ENCODE data around the gene NEGR1.
A peak's percentile ranks its signal among the peaks of the same experiment; 100 is the strongest.

NEGR1 gene

DNA sequence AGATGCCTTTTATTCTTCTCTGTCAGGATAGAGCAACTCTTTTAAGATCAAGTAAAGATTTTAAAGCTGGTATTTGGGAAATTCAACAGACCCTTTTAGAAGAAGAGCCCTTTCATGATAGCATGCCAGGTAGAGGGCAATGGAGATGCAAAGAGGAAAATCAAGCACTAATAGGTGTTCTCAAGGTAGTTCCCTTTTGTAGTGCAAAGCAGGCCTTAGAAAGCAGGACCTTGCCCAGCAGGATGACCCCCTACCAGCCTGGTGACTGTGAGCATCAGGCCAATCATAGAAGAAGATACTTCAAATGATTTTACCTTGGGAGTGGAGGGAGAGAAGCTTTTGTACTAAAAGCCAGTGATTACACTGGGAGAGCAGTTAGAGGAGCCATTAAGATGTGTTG, 820.1 kb downstream of the NEGR1 start:
- no peak for DNase-seq (ENCODE audit: low read depth)

DNA sequence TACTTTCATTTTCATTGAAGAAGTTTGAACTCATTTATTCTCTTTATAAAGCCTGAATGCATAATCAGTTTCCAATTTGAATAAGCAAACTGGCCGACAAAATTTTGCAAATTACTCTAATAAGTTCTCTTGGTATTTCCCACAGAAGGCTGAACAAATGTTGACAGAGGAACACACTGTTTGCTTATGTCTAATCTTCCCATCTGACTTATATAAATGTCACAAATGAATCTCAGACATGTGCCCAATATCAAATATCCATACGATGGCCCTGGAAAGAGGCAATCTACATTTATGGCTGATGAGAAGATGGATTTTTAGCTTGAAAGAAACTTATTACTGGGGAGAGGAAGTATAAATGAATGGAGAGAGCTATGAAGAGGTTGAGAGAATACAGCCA, 820.9 kb downstream of the NEGR1 start:
- no peak for DNase-seq (ENCODE audit: low read depth)

DNA sequence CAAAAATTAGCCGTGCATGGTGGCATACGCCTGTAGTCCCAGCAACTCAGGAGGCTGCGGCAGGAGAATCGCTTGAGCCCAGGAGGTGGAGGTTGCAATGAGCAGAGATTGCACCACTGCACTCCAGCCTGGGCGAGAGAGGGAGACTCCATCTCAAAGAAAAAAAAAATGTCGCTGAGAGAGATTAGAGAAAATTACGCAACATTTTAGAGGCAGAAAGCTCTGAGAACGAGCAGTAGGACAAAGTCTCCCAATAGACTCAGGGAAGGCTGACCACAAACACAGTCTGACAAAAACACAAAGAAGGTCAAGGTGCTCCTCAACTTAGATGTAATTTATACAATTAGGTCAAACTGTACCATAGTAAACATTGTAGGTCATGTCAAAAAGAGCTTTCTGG, 833.9 kb downstream of the NEGR1 start:
- no peak for DNase-seq (ENCODE audit: low read depth)

DNA sequence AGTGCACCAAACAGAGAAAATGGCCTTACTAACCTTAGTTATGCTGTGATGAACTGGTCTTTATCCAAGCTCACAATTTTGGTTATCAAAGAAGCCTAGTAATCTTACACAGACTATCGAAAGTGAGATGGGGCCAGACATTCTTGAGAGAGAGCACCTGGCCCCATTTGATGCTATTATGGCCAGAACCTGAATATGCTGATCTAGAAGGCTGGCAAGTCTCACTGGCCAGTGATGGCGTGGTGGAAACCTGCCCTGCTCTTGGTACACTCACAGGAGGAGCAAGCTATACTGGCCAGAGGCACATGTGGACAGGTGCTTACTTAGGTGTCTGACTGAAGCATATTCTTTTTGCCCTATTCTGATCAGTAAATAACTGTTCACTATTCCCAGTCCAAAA, 843.7 kb downstream of the NEGR1 start:
- no peak for DNase-seq (ENCODE audit: low read depth)

DNA sequence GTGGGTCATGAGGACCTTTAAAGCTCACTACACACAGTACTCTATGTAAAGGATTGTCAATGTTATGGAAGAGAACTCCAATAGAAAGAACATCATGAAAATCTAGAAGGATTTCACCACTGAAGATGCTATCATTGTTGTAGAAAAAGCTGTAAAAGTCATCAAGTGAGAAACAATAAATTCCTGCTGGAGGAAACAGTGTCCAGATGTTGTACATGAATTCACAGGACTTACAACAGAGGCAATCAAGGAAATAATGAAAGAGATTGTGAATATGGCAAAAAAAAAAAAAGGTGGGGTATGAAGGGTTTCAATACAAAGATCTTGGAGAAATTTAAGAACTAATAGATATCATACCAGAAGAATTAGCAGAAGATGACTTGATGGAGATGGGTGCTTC, 846.4 kb downstream of the NEGR1 start:
- DNase-seq (ENCODE audit: low read depth): no peak

DNA sequence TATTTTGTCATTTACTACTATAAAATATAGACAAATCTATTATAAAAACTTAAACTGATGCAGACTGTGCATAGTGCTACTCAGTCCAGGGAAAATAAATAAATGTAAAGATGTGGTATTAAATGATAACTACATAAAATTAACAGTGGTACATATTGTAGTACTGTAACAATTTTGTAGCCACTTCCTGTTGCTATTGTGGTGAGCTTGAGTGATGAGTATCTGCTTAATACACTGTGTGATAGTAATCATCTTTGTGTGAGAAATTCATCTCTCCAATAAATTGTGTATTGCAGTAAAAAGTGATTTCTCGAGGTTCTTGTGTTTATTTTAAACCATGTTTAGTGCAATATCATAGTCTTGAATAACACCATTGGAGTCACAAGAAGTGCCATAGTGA, 848.1 kb downstream of the NEGR1 start:
- no peak for DNase-seq (ENCODE audit: low read depth)

DNA sequence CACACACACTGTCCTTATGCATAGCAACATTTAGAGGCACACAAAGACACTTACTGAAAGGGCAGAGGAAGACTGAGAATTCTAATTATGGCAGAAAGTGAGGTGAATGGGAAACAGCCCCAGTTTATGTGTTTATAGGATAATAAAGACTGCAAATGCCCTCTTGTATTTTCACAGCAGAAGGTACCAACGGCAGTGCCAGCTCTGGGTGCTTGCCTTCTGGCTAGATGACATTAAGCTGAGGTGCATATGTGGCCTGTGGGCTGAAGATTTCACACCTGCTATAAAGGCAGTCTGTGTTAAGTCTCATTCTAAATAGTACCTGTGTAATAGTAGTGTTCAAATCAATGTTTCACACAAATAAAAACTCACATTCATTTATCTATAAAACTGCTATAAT, 854.3 kb downstream of the NEGR1 start:
- DNase-seq (ENCODE audit: low read depth): no peak

DNA sequence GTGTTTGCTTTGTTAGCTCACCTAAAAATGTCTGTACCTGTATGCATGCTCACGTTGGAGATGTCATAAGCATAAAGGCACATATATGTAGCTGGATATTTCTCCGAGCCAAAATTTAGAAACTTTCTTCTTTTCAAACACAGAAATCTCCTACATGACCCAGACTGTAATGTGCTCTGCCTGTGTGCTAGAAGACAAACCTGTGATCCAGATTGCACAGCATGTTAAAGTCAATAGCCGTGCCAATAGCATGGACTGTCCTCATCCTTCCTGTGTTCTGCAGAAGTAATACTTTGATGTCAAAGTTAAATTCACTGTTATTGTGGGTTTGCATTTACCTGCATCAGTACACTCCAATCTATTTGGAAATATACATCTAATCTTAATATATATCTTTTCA, 855.3 kb downstream of the NEGR1 start:
- DNase-seq (ENCODE audit: low read depth): no peak

DNA sequence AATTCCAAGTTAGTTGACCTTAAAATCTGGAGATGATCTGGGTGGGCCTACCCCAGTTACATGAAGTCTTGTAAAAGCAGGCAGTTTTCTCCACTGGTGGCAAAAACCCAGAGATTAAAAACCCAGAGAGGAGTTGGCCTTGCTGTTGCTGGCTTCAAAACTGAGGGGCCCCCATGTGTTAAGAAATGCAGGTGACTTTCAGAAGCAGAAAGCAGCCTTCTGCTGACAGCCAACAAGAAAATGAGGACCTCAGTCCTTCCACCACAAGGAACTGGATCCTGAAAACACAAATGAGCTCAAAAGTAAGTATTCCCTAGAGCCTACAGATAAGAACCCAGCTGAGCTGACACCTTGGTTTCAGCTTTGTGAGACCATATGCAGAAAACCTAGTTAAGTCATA, 857.8 kb downstream of the NEGR1 start:
- no peak for DNase-seq (ENCODE audit: low read depth)

DNA sequence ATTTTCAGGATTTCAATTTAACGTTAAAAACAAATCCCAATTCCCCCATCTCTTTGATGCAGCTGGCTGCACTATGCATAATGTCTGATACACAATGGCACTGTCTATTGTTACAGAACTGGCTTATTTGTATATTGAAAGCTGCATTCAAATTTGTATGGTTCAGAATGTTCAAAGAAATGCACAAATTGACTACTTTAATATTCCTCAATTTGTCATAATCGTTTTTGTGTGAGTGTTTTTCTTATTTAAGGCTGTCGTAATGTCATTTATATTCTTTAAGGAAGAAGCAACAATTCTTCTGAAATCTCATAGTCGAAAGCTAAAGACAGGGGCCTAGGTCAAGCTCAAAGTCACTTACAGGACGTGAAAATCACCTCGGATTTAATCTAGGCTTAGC, 860.1 kb downstream of the NEGR1 start:
- DNase-seq (ENCODE audit: low read depth): no peak

DNA sequence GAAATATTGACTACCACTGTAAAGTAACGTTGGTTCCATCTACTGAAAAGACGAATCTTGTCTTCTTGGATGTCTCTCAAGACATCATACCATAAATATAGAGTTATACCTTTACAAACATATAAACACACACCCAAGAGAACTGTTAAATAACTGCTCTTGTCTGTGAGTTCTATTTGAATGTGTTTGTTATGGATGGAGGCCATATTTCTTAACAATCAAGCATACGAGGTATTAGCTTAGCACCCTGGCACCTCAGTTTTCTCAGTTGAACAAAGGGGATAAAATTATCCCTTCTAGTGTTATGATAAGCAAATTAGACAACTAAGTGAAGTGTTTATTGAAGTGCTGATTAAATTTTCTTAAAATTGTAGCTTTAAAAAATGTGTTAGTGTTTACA, 864.9 kb downstream of the NEGR1 start:
- DNase-seq (ENCODE audit: low read depth): no peak

DNA sequence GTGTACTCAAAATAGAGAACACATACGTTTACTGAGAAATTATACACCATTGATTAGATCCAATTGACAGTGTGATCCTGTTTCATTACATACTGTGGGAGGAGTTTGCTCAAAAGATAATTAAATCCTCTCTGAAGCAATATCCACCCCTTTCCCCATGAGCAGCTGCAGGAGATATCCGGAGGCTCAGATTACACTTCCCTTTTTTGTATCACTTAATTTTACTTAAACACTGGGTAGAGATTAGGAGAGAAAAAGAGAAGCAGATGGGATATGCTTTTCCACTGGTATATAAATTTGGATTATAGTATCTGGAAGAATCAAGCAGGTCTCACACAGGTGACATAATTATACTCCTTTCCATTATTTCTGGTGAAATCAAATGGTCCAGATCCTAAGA, 868.2 kb downstream of the NEGR1 start:
- no peak for DNase-seq (ENCODE audit: low read depth)

DNA sequence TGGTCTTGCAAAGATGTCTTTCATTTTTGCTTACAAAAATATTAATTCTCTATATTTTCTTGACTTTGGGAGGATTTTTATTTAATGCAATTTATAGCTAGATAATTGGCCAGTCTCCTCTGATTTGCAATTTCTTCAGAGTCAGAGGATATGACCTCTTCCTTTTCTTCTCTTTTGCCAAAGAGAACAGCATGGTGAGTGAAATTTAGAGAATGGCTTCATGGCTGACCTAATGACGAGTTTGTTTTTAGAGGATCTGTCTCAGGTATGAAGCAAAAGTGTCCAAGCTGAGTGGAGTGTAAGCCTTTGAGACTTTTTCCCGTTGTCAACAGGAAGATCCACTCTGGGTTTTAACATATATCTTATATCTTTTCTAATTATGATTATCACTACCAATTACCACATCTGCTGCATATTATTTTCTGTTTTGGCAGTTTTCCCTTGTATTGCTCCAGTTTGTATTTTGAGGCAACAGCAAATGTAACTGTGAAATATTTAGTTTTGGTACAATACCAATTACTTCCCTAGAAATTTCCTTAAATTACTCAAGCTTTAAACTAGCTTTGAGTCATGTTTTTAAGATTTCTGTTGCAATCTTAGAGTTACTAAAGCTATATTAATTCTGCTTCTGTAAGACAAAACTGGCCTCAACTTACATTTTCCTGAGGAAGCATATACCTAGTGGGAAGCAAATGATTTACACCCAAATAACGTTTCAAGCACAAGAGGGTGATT, 868.7 kb downstream of the NEGR1 start:
- no peak for DNase-seq (ENCODE audit: low read depth)

DNA sequence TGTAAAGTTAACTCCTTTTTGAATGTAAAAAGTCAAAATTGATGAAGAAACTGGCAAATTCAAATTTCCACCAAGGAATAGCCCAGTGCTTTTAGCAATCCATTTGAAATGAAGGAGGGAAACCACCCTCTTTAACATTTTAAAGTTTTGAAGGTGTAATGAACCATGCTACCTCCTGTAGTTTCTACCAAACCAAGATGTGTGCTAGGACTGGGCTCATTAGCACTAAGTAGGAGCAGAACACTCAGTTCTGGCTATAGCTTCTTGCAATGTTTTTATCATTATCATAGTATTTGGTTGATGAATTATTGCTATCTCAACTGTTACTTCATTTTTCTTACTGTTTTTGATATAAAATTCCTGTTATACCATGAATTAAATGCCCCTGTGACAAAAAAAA, 882.3 kb downstream of the NEGR1 start:
- DNase-seq (ENCODE audit: low read depth): no peak

DNA sequence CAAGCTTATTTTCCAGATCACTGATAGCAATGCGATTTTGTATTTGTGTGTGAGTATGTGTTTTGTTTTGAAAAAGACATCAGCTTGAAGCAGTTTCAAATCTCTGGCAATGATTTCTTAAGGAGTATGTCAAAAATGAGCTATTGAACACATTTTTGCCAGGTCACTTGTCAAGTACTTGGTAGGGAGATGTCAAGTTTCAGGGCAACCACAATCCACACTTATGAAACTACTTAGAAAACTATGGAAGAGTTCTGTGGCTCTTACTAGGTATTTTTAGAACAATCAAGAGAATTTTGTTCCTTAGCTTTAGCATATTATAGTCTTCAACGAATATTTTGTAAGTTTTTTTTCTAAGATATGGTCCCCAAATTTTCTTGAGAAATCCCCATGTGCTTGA, 882.7 kb downstream of the NEGR1 start:
- no peak for DNase-seq (ENCODE audit: low read depth)

DNA sequence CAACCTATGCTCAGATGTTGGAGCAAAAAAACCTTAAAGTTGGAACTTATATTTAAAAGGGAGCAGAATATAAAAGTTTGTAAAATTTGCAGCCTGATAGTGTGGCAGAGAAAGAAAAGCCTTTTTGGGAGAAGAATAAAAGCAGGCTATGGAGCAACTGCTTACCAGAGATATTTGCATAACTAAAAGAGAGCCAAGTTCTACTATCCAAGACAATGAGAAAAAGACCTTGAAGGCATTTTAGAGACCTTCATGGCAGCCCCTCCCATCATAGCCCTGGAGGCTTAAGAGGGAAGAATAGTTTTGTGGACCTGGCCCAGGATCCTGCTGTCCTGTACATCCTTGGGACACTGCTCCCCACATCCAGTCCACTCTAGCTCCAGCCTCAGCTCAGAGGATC, 889.0 kb downstream of the NEGR1 start:
- no peak for DNase-seq (ENCODE audit: low read depth)

DNA sequence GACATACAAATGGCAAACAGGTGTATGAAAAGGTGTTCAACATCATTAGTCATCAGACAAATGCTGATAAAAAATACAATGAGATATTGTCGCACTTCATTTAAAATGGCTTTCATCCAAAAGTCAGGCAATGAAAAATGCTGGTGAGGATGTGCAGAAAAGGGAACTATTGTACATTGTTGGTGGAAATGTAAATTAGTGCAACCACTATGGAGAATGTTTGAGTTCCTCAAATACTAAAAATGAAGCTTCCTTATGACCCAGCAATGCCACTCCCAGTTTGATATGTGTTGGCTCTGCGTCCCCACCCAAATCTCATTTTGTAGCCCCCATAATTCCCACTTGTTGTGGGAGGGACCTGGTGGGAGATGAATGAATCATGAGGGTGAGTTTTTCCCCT, 891.8 kb downstream of the NEGR1 start:
- no peak for DNase-seq (ENCODE audit: low read depth)

DNA sequence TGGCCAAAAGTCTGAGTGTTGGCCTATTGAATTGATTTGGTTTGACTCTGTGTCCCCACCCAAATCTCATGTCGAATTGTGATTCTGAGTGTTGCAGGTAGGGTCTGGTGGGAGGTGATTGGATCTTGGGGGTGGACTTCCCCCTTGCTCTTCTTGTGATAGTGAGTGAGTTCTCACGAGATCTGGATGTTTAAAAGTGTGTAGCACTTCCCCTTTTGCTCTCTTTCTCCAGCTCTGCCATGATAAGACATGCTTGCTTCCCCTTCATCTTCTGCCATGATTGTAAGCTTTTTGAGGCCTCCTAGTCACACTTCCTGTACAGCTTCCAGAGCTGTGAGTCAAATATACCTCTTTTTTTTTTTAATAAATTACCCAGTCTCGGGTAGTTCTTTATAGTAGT, 904.5 kb downstream of the NEGR1 start:
- no peak for DNase-seq (ENCODE audit: low read depth)

DNA sequence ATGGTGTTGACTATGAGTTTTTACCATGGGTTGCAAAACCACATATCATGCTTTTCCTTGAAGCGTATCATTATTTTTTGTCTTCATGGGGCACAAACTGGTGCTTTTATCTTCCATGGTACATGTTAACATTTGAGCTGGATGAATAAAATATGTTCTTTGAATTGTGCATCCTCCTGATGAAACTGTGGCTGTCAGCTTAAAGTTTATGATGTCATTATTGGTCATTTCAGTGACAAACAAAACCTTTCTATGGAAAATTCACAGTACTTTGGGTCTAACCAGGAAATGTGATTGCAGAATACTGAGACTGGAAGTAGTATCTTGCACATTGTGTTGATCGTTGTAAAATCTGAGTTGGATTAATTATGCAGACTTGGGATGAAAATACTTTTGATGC, 909.8 kb downstream of the NEGR1 start:
- DNase-seq (ENCODE audit: low read depth): no peak

DNA sequence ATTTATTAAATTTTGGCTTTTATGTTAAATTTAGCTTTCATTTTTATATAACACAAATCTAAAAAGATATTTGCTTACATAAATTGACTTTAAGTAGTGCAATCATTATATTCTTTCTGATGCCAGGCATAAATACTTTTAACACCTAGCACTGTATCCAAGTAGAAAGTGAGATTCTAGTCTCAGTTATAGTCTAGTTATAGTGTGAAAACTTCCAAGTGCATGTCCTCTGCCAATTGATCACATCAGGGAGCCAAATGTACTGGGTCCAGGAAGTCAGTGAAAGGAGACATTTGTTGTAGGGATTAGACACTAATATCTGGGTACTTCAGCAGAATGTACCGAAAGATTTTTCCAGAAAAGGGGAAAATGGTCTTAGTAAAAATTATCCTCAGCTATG, 910.8 kb downstream of the NEGR1 start:
- no peak for DNase-seq (ENCODE audit: low read depth)

DNA sequence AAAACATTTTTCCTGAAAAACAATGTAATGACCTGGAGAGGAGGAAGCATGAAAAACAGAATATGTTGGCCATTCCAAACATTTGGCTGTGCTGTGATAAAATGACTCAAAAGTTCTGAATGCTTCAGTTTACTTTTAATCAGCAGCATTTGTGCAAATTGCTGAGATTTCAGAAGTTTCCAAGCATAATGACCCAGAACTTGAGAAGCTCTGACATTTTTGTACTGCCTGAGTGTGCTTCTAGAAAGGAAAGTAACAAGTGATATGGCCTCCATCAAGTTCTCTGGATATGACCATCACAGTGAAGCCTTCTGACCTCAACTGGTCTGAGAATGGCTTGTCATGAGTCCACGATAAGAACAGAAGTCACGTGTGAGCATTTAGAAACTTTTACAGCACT, 918.1 kb downstream of the NEGR1 start:
- no peak for DNase-seq (ENCODE audit: low read depth)

DNA sequence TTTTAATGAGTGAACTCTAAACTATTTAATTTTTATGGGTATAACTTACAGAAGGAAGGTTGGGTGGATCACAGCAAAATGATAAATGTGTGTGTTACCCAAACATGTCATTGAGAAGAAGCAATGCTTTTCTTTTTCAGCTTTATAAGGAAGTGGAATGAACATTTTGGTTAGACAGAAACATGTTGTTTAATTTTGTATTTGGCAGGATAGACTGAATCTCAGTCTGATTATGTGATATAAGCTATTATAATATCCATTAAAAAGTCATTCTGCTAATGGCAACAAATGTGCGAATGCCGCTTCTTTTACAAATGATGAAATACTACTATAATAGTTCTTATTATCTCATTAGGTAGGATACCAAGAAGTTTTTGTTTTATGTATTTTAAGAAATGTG, 919.6 kb downstream of the NEGR1 start:
- DNase-seq (ENCODE audit: low read depth): no peak

DNA sequence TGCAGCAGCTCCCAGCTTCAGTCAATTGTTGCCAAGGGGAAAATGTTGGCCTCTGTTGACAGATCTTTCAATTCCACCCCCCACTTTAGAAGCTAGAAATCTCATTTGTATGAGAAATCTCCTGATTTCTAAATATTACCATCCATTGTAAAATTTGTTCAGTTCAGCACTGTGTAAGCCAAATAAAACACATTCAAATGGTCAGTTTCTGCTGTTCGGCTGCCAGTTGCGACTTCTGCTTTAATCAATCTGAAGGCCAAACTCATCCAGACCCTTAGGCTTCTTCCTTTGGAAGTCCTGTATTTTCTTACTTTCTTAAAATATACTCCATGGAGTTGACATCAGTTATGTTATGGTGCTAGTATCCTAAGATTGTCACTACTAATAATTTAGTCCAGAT, 920.3 kb downstream of the NEGR1 start:
- no peak for DNase-seq (ENCODE audit: low read depth)

DNA sequence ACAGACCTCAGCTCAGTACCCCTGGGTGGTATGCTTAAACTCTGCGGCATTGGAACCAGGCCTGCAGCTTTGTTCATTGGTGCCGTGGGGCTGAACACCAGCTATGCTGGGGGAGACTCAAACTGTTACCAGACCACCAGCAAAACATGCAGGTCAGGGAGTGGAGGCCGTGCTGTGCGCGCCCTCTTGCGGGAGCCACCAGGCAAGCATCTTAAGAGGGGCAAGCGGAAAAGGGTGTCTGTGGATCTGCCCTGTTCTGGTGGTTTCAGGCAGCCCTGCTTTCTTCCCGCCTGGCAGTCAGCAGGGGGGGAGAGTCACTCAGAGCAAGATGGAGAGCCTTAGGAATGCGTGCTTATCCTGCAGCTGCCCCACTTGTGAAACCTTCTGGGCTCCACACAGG, 924.6 kb downstream of the NEGR1 start:
- DNase-seq (ENCODE audit: low read depth): no peak

DNA sequence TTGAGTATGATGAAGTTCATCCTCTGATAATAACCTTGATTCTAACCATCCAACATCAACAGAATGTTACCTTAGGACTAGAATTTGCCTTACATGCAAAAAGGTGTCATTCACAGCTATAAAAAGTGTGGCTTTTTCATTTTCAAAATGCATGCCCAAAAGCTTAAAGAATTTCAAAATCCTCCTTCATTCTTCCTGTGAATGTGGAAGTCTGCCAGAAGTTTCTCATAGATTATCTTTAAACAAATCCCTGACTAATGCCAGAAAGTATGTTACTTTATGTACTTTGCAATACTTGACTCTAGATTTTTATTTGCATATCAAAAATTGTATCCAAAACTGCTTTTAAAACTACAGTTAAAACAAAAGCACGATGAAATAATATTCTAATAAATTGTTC, 930.9 kb downstream of the NEGR1 start:
- peak; percentile 80 for DNase-seq (ENCODE audit: low read depth)

Measured in ELR (cell line).